ENCODE data around the gene KLHL6. TPM values are rescaled to one million over a fixed set of nuclear protein-coding genes. Genes with fewer than 3 reads are reported as not detected.

The KLHL6 gene, protein sequence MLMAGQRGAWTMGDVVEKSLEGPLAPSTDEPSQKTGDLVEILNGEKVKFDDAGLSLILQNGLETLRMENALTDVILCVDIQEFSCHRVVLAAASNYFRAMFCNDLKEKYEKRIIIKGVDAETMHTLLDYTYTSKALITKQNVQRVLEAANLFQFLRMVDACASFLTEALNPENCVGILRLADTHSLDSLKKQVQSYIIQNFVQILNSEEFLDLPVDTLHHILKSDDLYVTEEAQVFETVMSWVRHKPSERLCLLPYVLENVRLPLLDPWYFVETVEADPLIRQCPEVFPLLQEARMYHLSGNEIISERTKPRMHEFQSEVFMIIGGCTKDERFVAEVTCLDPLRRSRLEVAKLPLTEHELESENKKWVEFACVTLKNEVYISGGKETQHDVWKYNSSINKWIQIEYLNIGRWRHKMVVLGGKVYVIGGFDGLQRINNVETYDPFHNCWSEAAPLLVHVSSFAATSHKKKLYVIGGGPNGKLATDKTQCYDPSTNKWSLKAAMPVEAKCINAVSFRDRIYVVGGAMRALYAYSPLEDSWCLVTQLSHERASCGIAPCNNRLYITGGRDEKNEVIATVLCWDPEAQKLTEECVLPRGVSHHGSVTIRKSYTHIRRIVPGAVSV
- total RNA-seq, result 0.41 TPM

DNA sequence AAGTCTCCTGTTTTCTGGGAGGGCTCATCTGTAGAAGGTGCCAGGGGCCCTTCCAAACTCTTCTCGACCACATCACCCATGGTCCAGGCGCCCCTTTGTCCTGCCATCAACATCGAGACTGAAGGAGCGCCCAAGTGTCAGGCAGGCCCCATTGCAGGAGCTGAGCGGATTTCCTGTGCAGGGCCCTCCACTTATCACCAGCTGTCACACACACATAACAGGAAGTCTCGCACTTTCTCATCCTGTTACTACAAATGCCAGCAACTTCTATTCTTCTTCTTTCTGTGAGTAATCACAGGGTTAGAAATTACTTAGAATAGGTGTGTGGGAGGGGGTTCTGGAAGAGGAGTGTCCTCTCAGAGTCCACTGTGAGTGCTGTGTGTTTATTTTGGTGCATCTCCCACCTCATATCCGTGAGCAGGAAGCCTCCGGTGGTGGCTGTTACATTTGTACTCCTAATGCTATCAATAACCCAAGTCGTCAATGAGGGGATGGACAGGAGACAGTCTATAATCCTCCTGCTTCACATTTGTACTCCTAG lies at the start of gene KLHL6:
TSS of gene KLHL6 (minus strand) at position 166 of the 541 bp plus-strand sequence. CDS start at position 113, 53 bp downstream.
- no peak for FAIRE-seq

DNA sequence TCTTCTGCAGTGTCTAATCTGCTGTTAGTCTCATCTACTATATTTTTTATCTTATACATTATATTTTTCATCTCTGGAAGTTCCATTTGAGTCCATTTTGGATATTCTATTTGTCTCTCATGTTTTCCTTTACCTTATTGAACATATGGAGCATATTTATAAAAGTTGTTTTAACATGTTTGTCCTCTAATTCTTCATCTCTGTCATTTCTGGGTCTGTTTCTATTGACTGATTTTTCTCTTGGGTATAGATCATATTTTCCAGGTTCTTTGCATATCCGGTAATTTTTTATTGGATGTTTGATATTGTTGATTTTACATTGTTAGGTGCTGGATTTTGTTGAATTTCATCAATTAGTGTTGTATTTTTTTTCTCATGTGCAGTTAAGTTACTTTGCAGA lies 42.5 kb upstream of the KLHL6 start:
- DNase-seq (ENCODE audit: low spot score in 2 of 2) (no peak), FAIRE-seq (no peak)

More for the DNA sequence above, at the start of gene KLHL6:
- DNase-seq (ENCODE audit: low spot score in 2 of 2), result no peak

DNA sequence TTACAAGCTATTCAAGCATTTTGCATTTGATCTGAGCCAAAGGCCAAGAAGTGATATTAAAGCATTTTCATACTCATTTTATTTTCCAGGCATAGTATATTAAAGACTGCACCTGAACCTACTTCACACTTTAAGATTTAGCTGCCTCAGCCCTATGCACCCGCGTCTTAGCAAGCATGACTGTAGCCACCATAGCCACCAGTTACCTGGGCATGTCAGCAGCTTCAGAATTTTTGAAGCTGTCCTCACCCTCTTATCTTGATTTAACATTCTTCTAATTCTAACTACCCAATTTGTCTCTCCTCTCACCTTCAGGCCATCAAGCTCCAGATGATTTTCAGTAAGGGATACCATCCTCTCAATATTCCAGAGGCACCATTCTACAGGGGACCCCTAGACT lies 39.1 kb upstream of the KLHL6 start:
- FAIRE-seq (no peak), DNase-seq (ENCODE audit: low spot score in 2 of 2) (no peak)

DNA sequence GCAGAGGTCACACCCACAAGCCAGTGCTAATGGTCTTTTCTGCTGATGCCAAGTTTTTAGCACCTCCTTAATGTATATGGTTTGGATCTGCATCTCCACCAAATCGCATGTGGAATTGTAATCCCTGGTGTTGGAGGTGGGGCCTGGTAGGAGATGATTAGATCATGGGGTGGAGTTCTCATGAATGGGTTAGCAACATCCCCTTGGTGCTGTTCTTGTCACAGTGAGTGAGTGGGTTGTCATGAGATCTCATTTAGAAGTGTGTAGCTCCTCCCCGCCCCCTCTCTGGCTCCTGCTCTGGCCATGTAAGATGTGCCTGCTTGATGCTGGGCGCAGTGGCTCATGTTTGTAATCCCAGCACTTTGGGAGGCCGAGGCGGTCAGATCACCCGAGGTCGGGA lies 37.3 kb upstream of the KLHL6 start:
- FAIRE-seq (no peak), DNase-seq (ENCODE audit: low spot score in 2 of 2) (no peak)

DNA sequence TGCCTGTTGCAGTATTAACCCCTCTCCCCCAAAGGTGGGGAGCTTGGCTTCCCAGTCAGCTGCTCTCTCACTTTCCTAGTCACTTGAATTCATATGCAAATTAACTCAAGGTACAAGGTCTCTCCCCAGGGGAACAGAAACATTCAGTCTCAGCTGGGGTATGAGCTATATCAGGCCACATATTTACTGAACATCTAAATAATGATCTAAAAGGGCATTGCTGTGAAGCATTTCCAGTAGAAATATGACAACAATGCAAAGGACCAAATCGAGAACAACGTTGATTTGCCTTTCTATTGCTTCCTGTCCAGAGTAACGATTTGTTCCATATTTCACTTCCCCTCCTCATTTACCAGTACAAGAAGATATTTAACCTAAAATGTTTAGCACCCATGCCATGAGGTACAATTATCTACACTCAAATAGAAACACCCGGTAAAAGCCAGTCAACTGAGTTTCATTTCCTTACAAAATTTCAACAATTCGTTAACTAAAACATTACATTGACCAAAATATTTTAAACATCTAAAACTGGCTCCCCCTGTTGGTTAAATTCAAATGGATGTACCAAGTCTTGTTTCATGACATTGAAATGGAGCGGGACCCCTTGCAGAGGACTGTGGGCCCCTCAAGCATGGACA lies 36.5 kb upstream of the KLHL6 start:
- FAIRE-seq, result no peak
- DNase-seq (ENCODE audit: low spot score in 2 of 2), result no peak

DNA sequence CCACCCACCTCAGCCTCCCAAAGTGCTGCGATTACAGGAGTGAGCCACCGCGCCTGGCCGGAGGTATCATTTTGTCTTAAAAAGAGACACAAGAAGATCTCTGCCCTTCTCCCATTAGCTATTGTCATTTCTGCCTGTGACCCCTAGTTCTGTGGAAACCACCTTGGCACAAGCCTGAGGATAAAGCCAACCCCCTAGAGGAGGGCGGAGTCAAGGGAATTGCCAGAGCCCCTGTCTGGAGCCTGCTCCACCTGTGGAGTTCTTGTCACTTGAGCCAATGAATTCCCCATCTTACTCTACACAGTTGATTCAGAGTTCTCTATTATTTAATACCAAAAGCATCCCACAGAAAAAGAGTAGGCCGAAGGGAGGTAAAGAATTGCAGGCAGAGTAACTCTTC lies 34.9 kb upstream of the KLHL6 start:
- no peak for DNase-seq (ENCODE audit: low spot score in 2 of 2)
- FAIRE-seq, result no peak

DNA sequence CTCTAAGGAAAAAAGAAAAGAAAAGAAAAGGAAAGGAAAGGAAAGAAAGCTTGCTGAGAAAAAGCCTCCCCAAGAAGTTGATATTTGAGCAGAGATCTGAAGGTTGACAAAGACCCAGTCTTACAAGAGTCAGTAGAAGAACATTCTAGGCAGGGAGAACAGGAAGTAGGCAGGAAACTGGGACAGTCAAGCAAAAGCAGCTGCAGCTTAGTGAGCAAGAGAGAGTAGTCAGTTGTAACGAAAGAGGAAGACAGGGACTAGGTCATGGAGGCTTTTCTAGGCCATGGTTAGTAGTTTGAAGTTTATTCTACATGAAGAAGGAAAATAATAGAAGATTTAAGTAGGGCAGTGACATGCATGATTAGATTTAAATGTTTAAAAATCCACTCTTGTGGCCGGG lies 31.8 kb upstream of the KLHL6 start:
- FAIRE-seq, result no peak
- DNase-seq (ENCODE audit: low spot score in 2 of 2), result no peak

DNA sequence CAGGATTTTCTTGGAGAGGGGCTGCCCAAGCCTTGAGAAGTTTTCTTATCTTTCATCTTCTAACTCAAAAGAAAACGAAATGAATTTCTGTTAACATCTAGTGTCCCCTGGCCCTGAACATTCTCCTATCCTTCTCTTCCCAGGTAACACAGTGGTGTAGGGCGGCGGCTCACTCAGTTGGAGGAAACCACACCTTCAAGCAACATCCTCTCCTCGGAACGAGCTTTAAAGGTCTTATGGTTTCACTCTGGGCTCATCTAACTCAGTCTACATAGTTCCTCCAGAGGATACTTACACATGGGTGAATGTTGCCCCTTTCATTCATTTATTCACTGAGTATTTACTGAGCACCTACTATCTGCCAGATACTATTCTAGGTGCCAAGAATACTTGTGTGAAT lies 31.0 kb upstream of the KLHL6 start:
- DNase-seq (ENCODE audit: low spot score in 2 of 2) (no peak), FAIRE-seq (no peak)

DNA sequence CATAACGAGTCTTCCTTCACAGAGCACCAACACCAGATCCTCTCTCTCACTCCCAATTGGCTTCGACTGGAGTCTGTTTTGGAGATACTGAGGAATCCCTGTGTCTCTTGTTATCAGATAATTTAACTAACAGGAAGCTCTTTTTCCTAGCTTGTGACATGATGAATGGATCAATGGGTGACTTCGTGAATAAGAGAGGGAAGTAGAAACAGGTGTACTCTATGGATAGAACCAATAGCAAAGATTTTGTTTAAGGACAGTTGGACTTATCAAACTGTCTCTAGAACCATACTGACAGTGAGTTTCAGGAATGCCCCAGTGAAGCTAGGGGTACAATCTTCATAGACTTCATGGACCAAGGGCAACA lies 29.4 kb upstream of the KLHL6 start:
- no peak for DNase-seq (ENCODE audit: low spot score in 2 of 2)
- no peak for FAIRE-seq

DNA sequence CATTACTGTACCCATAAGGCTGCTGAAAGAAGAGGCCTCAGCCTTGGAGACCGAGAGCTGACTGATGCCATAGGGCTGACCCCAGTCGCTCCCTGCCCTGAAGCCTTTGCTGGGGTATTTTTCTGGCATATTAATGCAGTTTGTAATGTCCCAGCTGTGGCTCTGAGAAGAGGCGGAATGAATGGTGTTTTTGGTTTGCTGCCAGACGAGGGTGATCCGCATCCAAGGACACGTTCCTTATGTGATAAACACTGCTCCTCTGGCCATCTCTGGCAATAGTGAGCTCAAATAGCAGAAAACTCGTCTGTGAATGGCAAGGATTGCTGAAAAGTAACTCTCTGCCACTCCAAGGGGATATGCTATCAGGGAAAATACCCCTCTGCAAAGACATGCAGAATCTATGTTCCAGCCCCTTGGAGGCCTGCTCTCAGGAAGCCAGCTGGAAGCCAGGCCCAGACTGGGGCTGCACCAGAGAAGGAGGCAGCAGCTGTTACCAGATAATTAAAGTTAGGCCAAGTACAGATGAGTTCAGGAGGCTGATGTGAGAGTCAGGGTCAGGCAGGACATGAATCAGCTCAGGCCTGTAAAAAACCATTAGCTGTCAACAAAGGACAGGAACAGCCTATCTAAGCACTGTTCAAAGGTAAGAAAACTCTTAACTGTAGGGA lies 28.9 kb upstream of the KLHL6 start:
- DNase-seq (ENCODE audit: low spot score in 2 of 2) (no peak), FAIRE-seq (no peak)

DNA sequence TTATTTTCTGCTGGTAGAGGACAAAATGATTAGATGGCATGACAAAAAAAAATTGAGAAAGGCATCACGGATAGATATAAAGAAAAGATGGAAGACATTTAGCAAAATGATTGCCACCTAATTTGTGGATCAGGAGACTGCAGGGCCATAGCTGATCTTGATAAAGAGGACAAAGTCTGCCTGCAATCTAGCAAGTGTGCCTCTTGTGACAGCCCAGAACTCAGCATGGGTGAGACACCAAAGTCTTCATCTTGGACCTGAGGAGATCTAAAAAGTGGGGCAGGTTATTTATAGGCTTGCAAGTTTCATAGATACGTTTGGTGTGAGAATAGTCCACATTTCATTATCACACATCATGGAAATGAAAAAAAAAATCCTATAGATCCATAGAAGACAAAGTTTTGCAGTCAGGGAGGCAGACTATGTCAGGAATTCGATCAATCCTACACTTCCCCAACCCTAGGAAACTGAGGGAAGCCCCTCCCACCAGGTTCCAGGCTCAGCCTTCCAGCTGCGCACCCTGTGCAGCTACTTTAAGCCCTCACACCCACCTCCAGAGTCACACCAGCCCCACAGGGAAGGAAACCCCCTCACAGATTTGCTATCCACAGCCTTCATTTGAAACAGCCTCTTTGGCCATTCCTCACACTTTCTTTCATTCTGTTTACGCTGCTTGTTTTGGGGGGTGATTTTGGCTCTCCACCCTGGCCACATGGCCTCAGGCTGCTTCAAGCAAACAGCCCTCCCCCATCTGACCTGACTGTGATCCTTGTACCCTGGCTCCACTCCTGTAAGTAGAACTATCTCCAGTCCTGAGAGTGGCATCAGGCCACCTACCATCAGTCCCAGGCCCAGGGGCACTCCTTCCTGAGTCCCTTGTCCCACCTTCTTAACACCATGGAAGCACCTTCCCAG lies 28.1 kb upstream of the KLHL6 start:
- DNase-seq (ENCODE audit: low spot score in 2 of 2), result no peak
- FAIRE-seq, result no peak

DNA sequence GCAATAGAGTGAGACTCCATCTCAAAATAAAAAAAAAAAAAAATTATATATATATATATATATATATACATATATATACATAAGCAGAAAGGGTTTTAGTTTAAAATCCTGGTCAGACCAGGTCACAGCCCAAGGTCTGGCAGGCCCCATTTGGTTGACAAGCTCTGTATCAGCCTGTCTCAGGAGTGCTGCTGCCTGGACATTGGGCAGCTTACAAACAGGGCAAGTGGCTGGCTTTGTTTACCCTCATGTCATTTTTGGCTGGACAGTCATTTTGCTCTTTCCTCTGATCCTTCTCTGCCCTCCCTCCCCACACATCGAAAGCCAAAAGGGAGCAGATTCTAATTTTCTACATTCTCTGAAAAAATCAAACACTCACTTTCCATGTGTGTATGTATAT lies 26.7 kb upstream of the KLHL6 start:
- DNase-seq (ENCODE audit: low spot score in 2 of 2) (no peak), FAIRE-seq (no peak)

DNA sequence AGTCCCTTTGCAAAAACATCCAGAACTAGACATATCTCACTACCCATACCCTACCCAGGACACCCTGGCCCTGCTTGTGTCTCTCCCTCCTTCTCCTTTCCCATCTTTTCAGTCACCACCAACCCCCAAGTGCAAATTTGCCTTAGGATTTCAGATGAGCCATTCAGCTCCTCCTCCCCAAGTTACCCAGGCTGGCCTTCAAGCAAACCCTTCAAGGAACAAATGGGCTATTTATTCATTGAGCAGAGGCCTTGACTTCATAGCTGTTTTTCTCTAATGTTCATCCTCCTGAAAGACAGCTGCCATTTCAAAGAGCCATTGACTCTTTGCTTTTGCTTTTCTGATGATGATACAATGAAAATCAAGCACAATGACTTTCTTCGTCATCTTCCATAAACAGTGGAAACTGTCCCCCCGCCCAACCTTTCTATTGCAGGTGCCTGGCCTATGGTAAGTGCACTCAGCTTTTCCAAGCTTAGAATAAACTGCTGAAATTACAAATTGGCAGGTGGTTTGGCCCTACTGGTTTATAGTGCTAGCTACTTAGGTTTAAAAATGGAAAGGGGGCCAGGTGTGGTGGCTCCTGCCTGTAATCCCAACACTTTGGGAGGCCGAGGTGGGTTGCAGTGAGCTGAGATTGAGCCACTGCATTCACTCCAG lies 26.1 kb upstream of the KLHL6 start:
- DNase-seq (ENCODE audit: low spot score in 2 of 2) (no peak), FAIRE-seq (no peak)

DNA sequence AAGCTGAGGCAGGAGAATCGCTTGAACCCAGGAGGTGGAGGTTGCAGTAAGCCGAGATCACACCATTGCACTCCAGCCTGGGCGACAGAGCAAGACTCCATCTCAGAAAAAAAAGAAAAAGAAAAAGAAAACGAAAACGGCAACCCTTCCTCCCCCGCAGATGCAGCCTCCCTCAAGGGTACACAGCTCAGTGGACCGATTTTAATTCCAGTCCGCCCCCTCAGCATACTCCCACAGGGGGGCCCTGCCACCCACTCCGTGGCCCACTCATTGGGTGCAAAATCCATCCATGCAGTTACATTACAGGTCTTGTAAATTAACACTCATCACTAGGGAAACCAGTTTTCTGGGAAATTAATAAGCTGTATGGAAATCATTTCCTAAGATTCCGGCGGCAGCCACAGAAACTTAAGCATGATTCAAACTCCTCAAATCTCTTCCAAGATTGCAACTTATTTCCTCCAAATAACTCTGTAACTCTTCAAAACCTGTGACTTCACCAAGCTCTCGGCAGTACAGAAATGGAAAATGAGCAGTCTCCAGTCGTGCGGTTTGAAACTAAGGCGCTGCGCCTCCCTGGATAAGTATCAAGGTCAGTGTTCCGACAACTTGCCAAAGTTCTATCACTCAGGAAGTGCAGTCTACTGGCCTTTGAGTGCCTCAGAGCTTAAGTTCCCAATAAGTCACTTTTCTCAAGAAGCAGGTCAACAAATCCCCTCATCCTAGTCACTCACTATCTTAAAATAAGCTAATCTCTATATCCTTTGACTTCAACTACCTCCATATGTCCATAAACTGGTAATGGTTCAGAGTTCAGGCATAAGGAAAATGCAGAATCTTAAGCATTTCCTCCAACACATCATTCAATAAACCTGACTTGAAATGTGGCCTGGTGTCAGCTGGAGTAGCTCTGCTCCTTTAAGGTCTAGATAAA lies 24.7 kb upstream of the KLHL6 start:
- DNase-seq (ENCODE audit: low spot score in 2 of 2), result no peak
- no peak for FAIRE-seq

DNA sequence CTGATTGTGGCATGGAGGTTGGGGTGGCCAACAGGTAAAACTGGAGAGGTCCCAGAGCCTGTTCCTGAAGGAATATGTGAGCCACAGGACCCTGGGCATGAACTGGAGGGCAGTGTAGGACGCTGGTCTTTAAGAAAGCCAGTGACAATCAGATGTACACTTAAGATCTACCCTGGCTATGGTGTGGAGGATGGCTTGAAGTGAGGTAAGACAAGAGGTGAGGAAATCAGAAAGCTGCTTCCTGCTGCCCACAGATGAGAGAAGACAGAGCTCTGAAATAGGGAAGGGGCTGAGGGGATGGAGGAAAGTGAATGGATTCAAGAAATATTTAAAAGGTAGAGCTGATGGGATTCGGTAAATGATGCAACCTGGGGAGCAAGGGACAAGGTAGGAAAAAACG lies 22.7 kb upstream of the KLHL6 start:
- FAIRE-seq (no peak), DNase-seq (ENCODE audit: low spot score in 2 of 2) (no peak)

DNA sequence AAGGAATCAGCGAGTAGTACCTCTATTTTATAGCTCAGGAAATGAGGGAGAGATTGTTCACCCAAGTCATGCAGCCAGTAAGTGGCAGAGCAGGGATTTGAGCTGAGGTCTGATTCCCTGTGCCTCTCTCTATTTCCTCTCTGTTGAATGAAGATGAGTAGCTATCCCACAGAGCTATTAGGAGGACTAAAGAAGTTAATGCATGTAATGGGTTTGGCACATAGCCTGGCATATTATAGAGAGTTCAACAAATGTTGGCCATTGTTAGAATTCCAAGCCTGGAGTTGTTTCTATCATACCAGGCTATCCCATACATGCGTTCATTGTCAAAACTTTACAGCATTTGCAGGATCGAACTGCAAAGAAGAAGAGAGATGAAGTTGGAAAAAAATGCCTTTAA lies 21.8 kb upstream of the KLHL6 start:
- DNase-seq (ENCODE audit: low spot score in 2 of 2), result no peak

DNA sequence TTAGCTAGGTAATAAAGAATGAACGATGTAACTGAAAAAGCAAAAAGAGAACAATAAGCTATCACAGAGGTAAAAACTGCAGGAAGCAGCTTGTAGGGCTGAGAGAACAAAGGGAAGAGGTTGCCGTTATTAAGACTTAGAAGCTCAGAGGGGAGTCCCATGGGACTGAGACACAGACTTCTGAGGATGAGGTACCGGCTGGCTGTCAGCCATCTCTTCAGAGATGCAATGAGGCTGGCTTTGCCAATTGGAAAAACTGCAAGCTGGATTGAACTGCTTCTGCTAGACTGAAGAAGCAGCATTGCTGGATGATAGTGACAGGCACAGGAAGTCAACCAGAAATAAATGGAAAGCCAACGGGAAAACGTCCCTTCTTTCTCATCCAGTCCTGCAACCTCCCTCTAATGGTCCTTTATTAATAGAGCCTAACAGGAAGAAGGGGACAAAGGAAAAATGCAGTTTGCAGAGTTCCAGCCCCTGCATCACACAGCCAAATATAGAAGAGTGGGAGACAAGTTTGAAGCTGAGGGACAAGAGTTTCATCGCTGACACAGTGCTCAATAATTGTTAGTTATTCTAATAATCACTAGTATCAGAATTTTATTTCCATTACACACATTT lies 21.1 kb upstream of the KLHL6 start:
- DNase-seq (ENCODE audit: low spot score in 2 of 2), result no peak

More for the DNA sequence above, 21.8 kb upstream of the KLHL6 start:
- FAIRE-seq, result no peak

DNA sequence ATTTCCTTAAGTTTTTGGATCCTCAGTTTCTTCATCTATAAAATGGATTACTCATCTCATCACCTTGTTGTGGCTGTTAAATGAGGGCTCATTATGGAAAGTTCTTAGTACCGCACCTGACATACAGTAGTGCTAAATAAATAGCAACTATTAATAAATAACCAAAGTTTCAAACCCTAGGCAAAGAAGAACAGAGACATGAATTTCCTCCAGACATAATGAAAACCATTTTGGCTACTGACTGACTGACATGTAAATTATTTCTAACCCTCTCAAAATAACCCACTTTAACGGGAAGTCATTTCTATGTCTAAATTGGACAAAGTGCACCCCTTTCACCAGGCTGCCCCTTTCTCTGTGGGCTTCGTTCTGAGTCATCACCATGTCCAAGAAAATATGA lies 17.4 kb upstream of the KLHL6 start:
- FAIRE-seq (no peak), DNase-seq (ENCODE audit: low spot score in 2 of 2) (no peak)

More for the DNA sequence above, 21.1 kb upstream of the KLHL6 start:
- FAIRE-seq, result no peak
